Spleen (tissue), 11 donors: ENCODE measurements around the gene ARHGEF12. TPM values are rescaled to one million over a fixed set of nuclear protein-coding genes. Genes with fewer than 3 reads are reported as not detected.

ENCODE experiments used
- DNase-seq: peaks from one replicate; pipeline ENCODE4 v3.0.0-alpha.2; 2020
- H3K27ac ChIP-seq, 8 donors: fragments of 200-600 bp; sonication (generic) in 7 of 8; 1 replicate in 4 of 8; 2 replicates in 4 of 8; pipeline versions ENCODE4 v1.5.0 to v1.8.0; 2016 to 2021; ENCODE audit warnings: inconsistent platforms in 4 of 8, mild to moderate bottlenecking in 4 of 8, moderate library complexity in 1 of 8
- H3K27me3 ChIP-seq, 7 donors: fragments of 200-600 bp; sonication (generic) in 6 of 7; replicated peaks in 1 of 7; 1 replicate in 4 of 7; 2 replicates in 3 of 7; pipeline versions ENCODE4 v1.5.0 to v1.8.0; 2016 to 2021; ENCODE audit warnings: inconsistent platforms in 3 of 7, mild to moderate bottlenecking in 1 of 7
- H3K36me3 ChIP-seq, 6 donors: fragments of 200-600 bp; sonication (generic) in 5 of 6; 1 replicate in 4 of 6; 2 replicates in 2 of 6; pipeline versions ENCODE4 v1.5.0 to v1.8.0; 2016 to 2021; ENCODE audit warnings: inconsistent platforms in 2 of 6
- H3K4me1 ChIP-seq, 6 donors: fragments of 200-600 bp; sonication (generic) in 5 of 6; 1 replicate in 3 of 6; 2 replicates in 3 of 6; pipeline versions ENCODE4 v1.5.0 to v1.8.0; 2016 to 2021; ENCODE audit warnings: inconsistent platforms in 3 of 6
- H3K4me3 ChIP-seq, 8 donors: fragments of 200-600 bp; sonication (generic) in 7 of 8; 1 replicate in 4 of 8; 2 replicates in 4 of 8; pipeline versions ENCODE4 v1.5.0 to v1.8.0; 2016 to 2021; ENCODE audit warnings: inconsistent platforms in 4 of 8, mild to moderate bottlenecking in 4 of 8, moderate library complexity in 2 of 8
- H3K9me3 ChIP-seq, 8 donors: fragments of 200-600 bp; sonication (generic) in 7 of 8; 1 replicate in 4 of 8; 2 replicates in 4 of 8; pipeline versions ENCODE4 v1.5.0 to v1.8.0; 2016 to 2021; ENCODE audit warnings: inconsistent platforms in 4 of 8
- POLR2A ChIP-seq, 3 donors: fragments of 450-650 bp; IDR thresholded peaks; one replicate each; pipeline ENCODE4 v1.5.1; 2017; ENCODE audit warnings: antibody characterized with exemption in 3 of 3, mild to moderate bottlenecking in 1 of 3
- POLR2AphosphoS5 ChIP-seq, 3 donors: sonication (generic); formaldehyde crosslinking; IDR thresholded peaks; one replicate each; pipeline ENCODE4 v1.5.1; 2017; ENCODE audit warnings: antibody characterized with exemption in 3 of 3
- WGBS, 5 donors: extraction: QIAGEN DNeasy Blood & Tissue Kit in 3 of 5; methylation state at CpG; one replicate each; pipeline versions ENCODE4 v1.1.5 to v1.1.7; 2013 to 2018; 5-methylcytosine and 5-hydroxymethylcytosine counted together
- intact Hi-C: fragments of 100-400 bp; cut with DNase I; formaldehyde crosslinking; loops from one replicate; pipeline ENCODE4 v1.15.0; 2023; ENCODE audit warnings: low total_unique reads
- polyA plus RNA-seq, 3 donors: library from polyadenylated mRNA; stranded (reverse); fragments of 200-250 nt; gene quantifications; one replicate each; pipeline ENCODE4 v1.2.1, GENCODE V29; 2013
- total RNA-seq, 7 donors: library from RNA; depleted of rRNA in 3 of 7; stranded (reverse); fragments of >200 nt in 3 of 7; fragmentation: NEBNext Ultra II Directional in 4 of 7; extraction: Animal tissue kit (Norgen Biotek cat#: 25700) in 4 of 7; gene quantifications; one replicate each; pipeline versions ENCODE4 v1.1.0 to v1.2.1, GENCODE V29; 2016 to 2021
- TF ChIP-seq, protein P1 (sequence below), 11 experiments: fragments of 200-600 bp in 7 of 11; fragments of 450-650 bp in 4 of 11; sonication (generic) in 4 of 11; IDR thresholded peaks in 8 of 11; conservative IDR thresholded peaks in 3 of 11; 1 replicate in 7 of 11; 2 replicates in 4 of 11; pipeline versions ENCODE4 v1.4.0 to v1.8.0; 2016 to 2021; ENCODE audit warnings: antibody characterized with exemption in 11 of 11, inconsistent platforms in 4 of 11, mild to moderate bottlenecking in 1 of 11
- donor health status: healthy with polysubstance abuse.
- donor health status: DM: no; HTN: no; CAD: no; lungs with moderate emphysema.
- donor health status: DM: no; HTN: no; CAD: no.
- donor health status: Bipolar disorder and iron deficiency.
- donor health status: healthy.
- donor health status: DM: no; HTN: no; CAD: no.
- donor health status: DM: yes; HTN: yes; CAD: no.

The ARHGEF12 gene
- total and polyA plus RNA-seq, 10 donors = 5.6 to 122 (median 88.6) TPM

DNA sequence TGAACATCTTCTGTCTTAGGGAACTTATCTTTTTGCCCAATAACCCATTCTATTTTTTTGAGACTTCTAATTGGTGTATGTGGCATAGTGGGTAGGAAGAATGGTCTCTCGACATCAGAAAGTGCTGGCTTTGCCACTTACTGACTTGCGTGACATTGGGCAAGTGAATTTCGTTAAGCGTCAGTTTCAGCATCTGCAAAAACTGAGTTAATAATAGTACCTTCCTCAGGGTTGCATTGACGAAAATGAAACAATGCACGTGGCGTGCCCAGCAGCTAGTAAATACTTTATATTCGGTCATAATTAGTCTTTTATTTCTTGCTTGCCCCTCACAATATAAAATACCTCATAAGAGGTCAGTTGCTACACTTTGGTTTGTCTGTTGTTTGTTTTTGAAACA is 162.9 kb downstream of the ARHGEF12 start:
- Histone ChIP-seq H3K27me3 (peaks cover 0 to 52% (median 23%) of the 10 kb centered on the region in 7 donors), H3K4me3 (no peak overlapping the region), H3K27ac (no peak overlapping the region), H3K36me3 (no peaks in the 10 kb centered on the region), H3K4me1 (no peaks in the 10 kb centered on the region), H3K9me3 (no peaks in the 10 kb centered on the region)
- no peak for DNase-seq
- WGBS, 5 donors = 86 to 93% (median 89%) methylated on average over 8 of the region's 8 CpGs
- TF ChIP-seq POLR2AphosphoS5 (IDR thresholded peaks at IDR 0.05) (no peak), POLR2A (IDR thresholded peaks at IDR 0.05) (no peak)
- TF ChIP-seq, protein P1, sequence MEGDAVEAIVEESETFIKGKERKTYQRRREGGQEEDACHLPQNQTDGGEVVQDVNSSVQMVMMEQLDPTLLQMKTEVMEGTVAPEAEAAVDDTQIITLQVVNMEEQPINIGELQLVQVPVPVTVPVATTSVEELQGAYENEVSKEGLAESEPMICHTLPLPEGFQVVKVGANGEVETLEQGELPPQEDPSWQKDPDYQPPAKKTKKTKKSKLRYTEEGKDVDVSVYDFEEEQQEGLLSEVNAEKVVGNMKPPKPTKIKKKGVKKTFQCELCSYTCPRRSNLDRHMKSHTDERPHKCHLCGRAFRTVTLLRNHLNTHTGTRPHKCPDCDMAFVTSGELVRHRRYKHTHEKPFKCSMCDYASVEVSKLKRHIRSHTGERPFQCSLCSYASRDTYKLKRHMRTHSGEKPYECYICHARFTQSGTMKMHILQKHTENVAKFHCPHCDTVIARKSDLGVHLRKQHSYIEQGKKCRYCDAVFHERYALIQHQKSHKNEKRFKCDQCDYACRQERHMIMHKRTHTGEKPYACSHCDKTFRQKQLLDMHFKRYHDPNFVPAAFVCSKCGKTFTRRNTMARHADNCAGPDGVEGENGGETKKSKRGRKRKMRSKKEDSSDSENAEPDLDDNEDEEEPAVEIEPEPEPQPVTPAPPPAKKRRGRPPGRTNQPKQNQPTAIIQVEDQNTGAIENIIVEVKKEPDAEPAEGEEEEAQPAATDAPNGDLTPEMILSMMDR (IDR thresholded peaks at IDR 0.05 in 8 of 11, conservative IDR thresholded peaks at IDR 0.05 in 3 of 11) = no peak
- intact Hi-C loops = no loop called here

DNA sequence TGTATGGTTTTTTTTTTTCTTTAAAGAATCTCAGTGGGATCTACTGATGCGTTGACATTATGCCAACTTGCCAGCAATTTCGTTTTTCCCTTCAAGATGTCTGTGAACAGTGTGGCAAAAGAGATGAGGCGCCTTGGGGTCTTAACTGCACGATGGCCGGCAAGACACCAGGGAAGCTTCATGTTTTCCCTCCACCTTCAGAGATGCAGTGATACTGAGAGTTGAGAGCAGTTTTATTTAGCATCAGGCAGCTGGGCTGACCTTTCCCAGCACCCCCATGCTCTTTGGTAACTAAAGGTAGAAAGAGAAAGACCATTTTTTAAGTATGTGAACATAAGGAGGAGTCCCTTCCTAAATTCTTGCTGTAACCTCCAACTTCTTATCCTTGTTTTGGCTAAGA is 163.6 kb downstream of the ARHGEF12 start:
- 68 to 80% (median 78%) methylated on average over 5 of the region's 5 CpGs for WGBS, 5 donors
- Histone ChIP-seq H3K27me3 (peaks cover 0 to 60% (median 30%) of the 10 kb centered on the region in 7 donors), H3K27ac (no peak overlapping the region), H3K36me3 (no peaks in the 10 kb centered on the region), H3K4me1 (no peaks in the 10 kb centered on the region), H3K4me3 (no peak overlapping the region), H3K9me3 (no peaks in the 10 kb centered on the region)
- DNase-seq = no peak
- TF ChIP-seq POLR2AphosphoS5 (IDR thresholded peaks at IDR 0.05) (no peak), POLR2A (IDR thresholded peaks at IDR 0.05) (no peak)
- TF ChIP-seq, protein P1 (IDR thresholded peaks at IDR 0.05 in 8 of 11, conservative IDR thresholded peaks at IDR 0.05 in 3 of 11) = no peak
- intact Hi-C loops = no loop called here

DNA sequence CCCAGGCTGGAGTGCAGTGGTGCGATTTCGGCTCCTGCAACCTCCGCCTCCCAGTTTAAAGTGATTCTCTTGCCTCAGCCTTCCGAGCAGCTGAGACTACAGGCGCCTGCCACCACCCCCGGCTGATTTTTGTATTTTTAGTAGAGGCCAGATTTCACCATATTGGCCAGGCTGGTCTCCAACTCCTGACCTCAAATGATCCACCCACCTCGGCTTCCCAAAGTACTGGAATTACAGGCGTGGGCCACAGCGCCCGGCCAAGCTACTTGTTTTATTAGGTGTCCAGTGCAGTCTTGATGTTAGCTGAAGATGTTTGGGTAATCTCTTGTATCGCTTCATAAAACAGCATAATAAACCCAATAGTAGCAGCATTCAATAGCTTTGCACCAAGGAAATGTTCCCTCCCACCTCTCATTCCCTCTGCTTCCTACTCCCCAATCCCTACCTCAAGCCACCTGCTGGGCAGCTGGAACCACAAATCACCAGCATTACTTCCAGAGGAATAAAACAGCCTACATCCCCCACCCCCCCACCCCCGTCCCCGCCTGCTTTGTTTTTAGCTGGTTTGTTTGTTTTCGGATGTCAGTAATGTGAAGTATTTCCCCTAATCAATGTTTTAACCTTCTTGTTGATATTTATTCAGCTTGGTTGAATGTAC is 164.3 kb downstream of the ARHGEF12 start:
- intact Hi-C loops = no loop called here

DNA sequence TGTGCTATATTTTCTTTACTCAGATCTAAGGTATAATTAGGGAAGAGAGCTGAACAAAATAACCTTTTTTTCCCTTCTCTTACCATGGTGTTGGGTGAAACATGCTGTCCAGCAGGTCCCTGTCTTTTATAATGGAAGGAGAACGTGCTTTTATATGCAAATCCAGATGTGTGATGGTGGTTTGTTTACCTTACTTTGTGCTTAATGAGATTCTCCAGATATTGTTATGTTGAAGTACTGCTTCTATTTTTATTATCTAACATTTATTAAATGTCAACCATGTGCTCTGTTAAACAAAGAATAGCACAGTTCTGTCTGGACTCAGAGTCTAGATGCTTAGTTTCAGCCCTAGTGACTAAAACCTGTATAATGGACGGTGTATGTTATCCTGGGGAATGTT is 165.2 kb downstream of the ARHGEF12 start:
- Histone ChIP-seq H3K4me3 (no peak overlapping the region), H3K27ac (no peak overlapping the region), H3K9me3 (no peaks in the 10 kb centered on the region), H3K36me3 (no peaks in the 10 kb centered on the region), H3K27me3 (peaks cover 0 to 76% (median 38%) of the 10 kb centered on the region in 7 donors), H3K4me1 (no peaks in the 10 kb centered on the region)
- DNase-seq = no peak
- WGBS, 5 donors = 41 to 51% (median 50%) methylated on average over 2 of the region's 2 CpGs
- intact Hi-C loops = no loop called here
- TF ChIP-seq, protein P1 (IDR thresholded peaks at IDR 0.05 in 8 of 11, conservative IDR thresholded peaks at IDR 0.05 in 3 of 11) = no peak
- TF ChIP-seq POLR2AphosphoS5 (IDR thresholded peaks at IDR 0.05) (no peak), POLR2A (IDR thresholded peaks at IDR 0.05) (no peak)

More for the DNA sequence above, 164.3 kb downstream of the ARHGEF12 start:
- Histone ChIP-seq H3K36me3 (no peaks in the 10 kb centered on the region), H3K27me3 (peaks cover 0 to 67% (median 34%) of the 10 kb centered on the region in 7 donors), H3K4me1 (no peaks in the 10 kb centered on the region), H3K9me3 (no peaks in the 10 kb centered on the region), H3K27ac (no peak overlapping the region), H3K4me3 (no peak overlapping the region)
- WGBS, 5 donors = 53 to 62% (median 58%) methylated on average over 13 to 14 of the region's 14 CpGs
- TF ChIP-seq POLR2AphosphoS5 (IDR thresholded peaks at IDR 0.05) (no peak), POLR2A (IDR thresholded peaks at IDR 0.05) (no peak)
- TF ChIP-seq, protein P1 (IDR thresholded peaks at IDR 0.05 in 8 of 11, conservative IDR thresholded peaks at IDR 0.05 in 3 of 11) = no peak
- DNase-seq = peak; percentile 61
